NCI-H1436 treated with DMSO at 0.1 percent for 48 hours (cell line): Measurements from ENCODE around the gene SMIM10.
A peak's percentile ranks its signal among the peaks of the same experiment; 100 is the strongest.
"Not testable (repeated sequence)": the region's sequence is repeated elsewhere in the genome, so short reads cannot be mapped to it uniquely, and the experiment has no call there.

Experiments
- DNase-seq: peaks from one replicate; lab custom pipeline; 2025; lab: John Stamatoyannopoulos, UW

SMIM10 gene

DNA sequence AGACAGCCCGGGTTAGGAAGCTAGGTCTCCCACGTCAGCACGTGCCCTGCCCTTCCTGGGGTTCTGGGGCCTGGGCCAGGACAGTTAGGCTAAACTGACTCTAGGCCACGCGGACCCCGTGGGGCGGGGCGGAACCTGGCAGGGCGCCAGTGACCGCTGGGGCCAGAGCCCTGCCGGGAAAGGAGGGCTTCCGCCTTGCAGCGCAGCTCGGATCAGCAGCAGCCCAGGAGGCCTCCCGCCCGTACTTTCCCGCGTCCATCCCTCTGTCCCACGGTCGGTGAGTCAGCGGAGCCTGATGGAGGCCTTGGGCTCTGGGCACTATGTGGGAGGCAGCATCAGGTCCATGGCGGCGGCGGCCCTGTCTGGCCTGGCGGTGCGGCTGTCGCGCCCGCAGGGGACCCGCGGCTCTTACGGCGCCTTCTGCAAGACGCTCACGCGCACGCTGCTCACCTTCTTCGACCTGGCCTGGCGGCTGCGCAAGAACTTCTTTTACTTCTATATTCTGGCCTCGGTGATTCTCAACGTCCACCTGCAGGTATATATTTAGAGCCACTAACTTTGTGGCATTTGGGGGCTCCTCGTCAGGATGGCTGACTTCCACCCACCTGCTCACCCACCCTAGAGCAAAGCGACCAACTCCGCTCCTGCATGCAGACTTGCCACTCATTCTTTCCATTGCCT, at the start of gene SMIM10:
Gene SMIM10, plus strand, starts transcription at position 191 of the 681 bp plus-strand sequence. Its CDS starts 105 bp downstream, at position 296.
- DNase-seq: no peak

DNA sequence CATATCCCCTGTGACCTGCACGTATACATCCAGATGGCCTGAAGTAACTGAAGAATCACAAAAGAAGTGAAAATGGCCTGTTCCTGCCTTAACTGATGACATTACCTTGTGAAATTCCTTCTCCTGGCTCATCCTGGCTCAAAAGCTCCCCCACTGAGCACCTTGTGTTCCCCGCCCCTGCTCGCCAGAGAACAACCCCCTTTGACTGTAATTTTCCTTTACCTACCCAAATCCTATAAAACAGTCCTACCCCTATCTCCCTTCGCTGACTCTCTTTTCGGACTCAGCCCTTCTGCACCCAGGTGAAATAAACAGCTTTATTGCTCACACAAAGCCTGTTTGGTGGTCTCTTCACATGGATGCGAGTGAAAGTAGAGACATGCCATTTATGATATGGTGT, 44.4 kb upstream of the SMIM10 start:
- DNase-seq: not testable (repeated sequence)

DNA sequence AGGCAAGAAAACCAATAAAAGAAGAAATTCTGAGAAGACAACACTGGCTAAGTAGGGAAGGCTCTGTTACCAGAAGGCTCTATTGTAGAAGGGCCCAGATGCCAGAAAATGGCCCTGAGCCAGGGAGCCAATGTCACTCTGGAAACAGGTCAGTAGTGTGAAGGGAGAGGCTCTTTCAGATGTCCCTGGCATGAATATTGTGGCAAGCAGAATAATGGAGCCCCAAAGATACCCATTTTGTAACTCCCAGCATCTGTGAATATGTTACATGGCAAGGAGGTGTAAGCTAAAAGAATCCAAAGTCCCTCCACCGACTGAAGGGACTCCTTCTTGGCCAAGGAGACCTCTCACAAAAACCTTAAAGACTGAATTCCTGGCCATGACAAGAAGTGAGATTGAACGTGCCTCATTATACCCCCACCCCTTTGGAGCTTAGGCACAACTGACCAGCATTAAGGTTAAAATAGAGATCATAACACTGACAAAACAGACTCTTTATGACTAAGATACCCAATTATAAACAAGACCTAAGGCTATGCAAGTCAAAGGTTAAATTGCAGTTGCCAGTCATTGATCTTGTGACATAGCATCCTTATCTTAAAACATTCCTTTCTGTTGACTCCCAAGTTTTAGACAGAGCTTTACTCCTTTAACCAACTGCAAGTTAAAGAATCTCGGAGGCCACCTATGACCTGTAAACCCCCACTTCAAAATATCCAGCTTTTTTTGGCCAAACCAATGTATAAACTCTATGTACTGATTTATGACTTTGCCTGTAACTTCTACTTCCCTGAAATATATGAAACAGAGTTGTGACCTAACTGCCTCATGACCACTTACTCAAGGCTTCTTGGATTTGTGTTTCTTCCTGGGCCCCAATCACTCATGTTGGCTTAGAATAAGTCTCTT, 42.2 kb upstream of the SMIM10 start:
- no peak for DNase-seq

DNA sequence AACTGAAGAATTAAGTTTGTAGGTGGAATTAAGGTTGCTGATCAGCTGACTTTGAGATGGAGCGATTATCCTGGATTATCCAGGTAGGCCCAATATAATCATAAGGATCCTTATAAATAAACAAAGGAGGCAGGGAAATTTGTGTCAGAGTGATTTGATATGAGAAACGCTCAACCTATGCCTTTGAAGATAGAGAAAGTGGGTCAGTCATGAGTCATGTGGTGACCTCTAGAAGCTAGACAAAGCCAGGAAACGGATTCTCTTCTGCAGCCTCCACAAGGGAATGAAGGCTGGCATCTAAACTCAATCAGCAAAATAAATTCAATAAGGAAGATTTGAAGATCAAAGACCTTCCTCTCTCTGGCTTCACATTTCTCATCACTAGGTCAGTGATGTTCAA, 41.5 kb upstream of the SMIM10 start:
- no peak for DNase-seq

DNA sequence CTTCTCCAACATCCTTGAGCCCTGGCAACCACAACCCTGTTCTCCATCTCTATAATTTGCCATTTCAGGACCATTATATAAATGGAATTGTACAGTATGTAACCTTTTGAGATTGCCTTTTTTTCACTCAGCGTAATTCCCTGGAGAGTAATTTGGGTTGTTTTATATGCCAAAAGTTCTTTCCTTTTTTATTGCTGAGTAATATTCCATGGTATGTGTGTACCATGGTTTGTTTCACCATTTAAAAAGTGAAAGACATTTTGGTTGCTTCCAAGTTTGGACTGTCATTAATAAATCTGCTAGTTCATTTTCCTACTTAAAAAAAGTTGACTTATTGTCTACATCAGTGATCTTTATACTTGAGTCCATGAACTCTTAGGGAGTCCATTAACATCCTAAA, 33.0 kb upstream of the SMIM10 start:
- DNase-seq: no peak

DNA sequence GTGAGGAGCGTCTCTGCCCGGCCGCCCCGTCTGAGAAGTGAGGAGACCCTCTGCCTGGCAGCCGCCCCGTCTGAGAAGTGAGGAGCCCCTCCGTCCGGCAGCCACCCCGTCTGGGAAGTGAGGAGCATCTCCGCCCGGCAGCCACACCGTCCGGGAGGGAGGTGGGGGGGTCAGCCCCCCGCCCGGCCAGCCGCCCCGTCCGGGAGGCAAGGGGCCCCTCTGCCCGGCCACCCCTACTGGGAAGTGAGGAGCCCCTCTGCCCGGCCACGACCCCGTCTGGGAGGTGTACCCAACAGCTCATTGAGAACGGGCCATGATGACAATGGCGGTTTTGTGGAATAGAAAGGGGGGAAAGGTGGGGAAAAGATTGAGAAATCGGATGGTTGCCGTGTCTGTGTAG, 30.4 kb upstream of the SMIM10 start:
- DNase-seq: not testable (repeated sequence)

DNA sequence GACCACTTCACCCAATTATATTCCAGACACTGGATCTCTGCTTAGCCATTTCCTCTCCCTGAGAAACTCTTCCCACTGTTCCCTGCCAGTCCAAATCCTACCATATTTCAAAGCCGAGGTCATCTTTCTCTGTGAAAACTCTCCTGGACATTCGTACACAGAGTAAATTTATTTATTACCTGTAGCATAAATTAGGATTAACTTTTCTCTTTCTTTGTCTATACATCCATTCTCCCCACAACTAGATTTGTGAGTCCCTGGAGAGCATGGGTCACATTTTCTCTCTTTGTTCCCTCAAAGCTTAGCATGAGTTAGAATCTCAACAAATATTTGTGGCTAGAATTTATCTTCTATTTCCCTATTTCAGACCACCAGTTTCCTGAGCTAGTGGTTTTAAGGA, 27.8 kb upstream of the SMIM10 start:
- DNase-seq: no peak

DNA sequence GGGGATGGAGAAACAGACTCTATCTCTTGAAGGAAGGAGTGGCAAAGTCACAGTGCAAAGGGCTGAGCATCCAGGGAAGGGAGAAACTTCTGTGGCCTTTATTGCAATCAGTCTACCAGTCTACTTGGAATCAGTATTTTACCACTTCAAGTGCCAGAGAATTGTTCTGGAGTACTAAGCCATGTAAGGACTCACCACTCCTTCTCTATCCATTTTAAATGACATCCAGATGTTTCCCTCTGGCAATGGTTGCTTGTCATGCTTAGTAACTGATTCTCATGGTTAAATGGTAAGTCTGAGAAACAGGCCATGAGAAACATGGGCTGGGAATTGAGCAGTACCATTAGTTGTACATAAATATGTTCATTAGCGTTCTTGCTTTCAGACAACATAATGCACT, 21.1 kb upstream of the SMIM10 start:
- no peak for DNase-seq

DNA sequence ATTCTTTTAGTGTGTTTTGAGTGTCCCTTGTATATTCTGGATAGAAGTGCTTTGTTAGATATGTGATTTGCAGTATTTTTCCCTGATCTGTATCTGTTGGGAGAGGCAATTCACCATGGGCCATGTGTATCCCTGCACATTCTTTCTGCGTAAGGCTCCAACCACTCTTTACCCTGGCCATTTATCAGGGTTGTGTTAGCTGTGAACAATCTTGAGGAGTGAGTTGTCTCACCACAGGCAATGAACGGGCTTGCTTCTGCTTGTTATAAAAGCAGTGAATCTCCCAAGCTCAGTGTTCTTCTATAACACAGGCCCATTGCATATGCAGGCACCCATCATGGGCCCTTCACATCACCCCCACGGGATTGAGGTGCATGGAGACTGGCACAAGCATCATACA, 18.9 kb upstream of the SMIM10 start:
- no peak for DNase-seq

DNA sequence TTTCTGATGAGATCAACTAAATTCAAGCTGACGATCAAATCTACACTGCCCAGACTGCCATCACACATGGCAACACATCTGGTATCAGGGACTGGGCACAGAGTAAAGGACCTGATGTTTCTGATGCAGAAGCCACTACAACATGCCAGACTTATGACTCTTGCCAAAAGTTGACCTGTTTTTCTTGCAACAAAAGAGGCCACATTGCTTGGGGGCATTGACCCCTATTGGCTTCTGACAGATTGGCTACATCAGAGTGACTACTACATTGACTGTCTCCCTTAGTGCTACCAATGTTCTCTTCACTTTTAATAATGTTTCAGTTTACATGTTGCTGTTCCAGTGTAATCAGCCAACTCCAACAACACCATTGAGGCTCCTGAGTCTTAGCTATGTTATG, 15.3 kb upstream of the SMIM10 start:
- DNase-seq: no peak

DNA sequence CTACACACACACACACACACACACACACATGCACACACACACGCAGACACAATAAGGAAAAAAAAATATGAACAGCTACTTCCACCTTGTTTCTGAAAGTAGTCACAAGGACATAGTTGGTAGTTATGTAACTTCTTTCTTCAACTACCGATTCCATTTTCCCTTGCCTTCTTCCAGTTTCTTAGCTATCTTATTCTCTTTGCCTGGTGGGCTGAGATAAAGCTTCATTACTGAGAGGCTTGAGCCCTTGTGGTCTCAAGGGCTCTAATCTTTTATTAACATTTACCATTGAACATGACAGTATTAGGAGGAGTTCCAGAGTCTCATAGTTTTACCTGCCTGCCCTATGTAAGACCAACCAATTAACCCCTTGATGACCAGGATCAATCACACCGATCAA, 8.9 kb upstream of the SMIM10 start:
- no peak for DNase-seq

DNA sequence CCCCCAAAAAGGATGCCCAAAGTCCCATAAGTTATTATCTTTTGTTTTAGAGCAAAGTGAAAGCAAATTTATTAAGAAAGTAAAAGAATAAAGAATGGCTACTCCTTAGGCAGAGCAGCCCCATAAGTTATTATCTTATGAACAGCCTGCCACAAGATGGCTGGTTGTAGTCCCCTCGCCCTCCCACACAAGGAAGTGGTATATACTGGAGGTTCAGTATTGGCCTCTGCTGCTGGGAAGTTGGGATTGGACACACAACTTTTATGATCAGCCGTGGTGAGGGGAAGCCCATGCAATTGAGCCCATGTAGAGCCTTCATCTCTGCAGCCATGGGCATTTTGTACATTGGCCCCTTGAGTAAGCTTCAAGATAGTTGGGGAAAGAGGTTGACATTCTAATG, 8.0 kb upstream of the SMIM10 start:
- no peak for DNase-seq

DNA sequence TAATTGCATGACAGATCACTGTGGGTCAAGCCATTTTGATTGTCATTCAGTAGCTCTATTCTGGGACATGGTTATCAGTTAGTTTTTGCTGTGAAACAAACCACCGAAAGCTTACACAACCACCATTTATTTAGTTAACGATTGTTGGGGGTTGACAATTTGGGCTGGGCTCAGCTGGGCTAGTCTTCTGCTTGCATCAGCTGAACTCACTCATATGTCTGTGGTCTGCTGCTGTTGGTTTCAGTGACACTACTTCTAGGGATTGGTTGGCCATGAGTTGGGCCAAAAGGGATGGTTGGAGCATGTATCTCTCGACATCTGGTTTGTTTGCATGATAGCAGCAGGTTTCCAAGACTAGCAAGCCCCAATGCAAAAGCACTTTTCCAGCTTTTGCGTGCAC, 5.3 kb upstream of the SMIM10 start:
- no peak for DNase-seq

DNA sequence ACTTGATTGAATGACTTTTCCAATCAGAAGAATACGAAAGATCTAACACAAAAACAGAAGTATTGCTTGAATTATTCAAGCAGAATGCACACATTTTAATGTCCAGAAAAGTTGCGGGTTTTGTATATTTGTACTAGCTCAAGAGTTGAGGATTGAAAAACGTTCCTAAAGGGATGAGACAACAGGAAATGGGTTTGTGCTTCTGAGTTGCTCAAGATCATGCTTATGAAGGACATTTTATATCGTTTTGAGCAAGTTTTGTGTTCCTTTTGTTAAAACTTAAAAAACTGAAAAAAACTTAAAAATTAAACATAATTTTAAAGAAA, 353 bp upstream of the SMIM10 start:
- no peak for DNase-seq

DNA sequence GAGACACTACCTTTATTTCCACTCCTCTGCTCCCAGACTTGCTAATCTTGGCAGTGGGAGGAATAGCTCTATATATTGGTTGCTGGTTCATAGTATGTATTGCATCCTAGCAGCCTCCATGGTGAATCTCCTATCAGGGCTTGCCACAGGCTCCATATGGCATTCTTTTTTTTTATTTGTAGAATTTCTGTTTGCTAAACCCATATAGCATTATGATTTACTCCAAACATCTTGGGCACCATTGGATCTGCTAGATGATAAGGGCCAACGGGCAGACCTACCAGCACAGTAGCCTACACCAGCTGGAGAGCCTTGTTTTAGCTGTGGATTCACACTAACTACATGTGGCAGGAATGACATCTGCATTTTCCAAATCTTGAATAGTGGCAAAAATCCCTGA, 6.9 kb downstream of the SMIM10 start:
- no peak for DNase-seq

DNA sequence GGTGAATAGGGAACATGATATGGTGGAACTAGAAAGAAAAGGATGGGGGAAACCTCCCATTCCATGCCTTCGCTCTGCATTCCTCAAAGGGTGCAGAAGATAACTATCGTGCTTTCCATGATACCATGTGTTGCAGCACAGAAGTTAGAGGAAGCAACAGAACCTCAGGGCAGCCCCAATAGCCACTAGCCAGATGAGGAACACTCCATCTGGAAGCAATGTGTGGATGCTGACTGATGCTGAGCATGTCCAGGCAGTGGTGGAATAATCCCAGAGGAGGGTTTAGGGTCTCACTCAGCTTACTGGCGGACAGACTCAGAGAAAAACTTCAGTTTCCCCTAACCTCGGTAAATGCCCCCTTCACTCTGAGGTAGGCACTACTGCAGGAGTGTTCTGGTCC, 7.5 kb downstream of the SMIM10 start:
- DNase-seq: no peak

DNA sequence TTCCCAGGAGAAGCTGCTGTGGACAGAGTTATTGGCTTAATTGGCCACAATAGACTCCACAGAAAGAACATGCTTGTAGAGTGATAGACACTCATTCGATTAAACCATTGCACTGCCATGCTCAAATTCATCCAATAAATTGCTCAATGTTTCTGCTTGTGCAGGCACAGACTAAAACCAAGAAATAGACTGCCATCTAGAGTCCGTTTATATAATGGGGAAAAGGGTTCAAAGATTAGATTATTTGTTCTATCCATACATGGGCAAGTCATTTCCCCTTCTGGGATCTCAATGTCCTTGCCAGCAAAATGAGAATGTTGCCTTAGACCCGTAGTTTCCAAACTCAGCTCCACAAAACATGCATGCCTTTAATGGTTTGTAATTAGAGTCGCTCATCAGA, 8.7 kb downstream of the SMIM10 start:
- peak; percentile 18 for DNase-seq

DNA sequence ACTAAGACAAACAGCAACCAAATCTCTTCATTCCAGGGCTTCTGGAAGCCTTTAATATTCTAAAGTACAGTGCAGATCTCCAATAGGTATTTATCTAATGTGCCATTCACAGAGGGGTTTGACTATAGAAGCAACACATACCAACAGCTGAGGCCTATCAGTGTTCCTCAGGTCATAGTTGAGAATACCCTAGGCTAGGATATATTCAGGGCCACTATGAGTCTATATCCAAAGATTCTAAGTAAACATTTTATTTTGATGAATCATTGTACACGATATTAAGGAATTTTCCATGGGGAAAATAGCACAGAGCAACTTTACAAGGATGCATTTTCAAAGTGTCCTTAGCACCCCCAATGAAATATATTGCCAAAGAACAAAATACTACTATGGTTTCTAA, 9.7 kb downstream of the SMIM10 start:
- no peak for DNase-seq

DNA sequence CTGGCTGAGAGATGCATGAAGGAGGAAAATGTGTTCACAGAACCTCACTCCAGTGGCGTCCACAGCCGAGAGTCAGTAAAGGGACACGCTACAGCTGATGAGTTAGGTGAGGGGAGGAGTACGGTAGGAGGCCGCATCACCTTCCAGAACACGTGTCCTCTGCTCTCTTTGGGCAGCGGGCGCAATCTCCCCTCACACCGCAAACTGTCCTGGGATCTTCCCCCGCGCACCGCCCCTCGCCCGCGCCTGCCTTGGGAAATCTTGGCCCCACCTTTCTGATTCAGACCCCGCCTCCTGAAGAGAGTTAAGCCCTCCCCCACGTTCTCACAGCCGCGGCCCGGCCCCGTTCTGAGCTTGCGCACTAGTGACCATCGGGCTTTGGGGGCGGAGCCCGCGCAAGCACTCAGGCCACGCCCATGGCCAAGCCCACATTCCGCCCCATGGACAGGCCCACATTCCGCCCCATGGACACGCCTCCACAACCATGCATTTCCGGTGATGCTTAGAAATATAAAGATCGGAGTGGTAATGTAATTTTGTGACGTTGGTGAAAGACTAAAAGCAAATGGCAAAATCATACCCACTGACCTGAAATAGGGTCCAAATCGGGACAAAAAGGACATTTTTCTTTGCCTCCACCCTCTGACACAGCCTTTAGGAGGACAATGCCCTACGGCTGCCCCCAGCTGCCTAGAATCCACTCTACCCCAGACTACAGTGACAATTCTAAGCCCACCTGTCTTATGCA, 13.3 kb downstream of the SMIM10 start:
- peak; percentile 74 for DNase-seq

DNA sequence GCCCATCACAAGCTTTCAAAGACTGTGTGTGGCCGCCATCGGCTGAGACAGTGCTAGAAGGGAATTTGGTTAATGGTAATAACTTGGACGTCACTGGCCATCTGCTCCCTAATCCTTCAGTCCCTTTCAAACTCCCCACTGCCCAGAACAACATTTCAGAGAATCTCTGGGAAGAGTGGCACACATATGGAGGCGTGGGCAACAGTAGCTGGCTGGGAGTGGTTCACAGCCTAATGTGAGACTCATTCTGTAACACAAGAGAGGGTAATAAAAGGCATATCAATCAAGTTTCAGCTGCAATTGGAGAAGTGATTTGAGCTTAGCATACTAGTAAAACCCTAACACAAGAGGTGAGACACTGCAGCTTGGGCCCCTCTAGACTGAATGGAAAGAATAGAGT, 15.4 kb downstream of the SMIM10 start:
- DNase-seq: no peak

DNA sequence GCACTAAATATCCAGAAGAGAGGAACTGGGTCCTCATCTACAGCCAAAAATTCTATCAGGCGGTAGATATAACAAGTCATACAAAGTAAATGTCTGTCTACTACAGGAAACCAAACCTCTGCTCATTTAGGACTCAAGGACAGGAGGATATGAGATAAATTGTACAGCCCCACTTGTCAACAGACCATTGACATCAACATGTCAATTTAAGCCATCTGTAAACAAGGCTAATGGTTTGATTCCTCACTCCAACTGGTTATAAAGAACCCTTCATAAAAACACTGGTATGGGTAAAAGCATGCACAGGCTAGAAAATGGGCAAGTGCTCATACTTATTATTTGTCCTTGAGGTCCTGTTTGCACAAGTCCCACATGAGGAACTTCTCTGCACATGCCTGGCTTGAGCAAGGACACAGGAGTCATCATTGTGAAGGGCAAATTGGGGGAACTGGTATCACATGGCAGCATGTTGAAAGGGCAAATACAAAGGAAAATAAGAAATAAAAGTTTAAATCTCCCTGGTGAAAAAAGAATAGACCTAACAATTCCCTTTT, 18.3 kb downstream of the SMIM10 start:
- DNase-seq: no peak

DNA sequence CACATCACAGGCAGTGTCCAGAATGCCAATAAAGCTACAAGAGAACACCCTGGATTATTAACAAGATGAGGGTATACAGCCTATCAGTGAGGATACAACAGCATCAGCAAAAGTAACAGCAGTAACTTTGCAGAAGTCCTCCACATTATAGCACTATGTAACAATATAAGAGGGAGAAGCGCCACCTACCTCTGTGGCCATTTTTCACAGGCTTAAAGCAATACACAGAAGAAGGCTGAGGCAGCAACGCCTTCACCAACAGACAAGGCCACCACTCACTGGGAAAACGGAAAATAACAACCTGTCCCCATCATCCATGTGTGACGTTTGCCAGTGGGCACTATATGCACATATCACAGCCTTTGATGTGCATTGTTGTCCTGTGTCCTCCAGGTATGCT, 19.0 kb downstream of the SMIM10 start:
- no peak for DNase-seq

DNA sequence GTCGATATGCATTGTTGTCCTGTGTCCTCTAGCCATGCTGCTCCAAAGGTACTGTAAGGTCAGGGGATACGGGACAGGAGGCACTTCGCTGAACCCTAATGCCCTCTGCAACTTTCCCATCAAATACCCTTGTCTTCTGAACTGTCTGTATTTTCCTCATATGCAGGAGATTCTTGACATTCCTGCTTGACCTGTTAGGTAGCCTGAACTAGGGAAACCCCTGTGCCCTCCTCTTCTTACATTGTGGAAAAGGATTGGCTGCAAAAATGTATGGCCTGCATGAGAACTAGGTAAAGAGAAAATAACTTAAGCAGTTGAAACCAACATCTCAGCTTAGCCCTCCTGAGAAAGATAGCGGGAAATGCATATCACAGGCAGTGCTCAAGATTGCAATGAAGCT, 20.1 kb downstream of the SMIM10 start:
- DNase-seq: no peak
